CD4-positive, alpha-beta T cell treated with Interferon alpha-2 for 1 hour (primary cell): ENCODE measurements around the gene IFI44L.

ENCODE experiments used
- DNase-seq, 2 donors: peaks; one replicate each; pipeline ENCODE4 v3.0.0-alpha.2; 2020 to 2022

The IFI44L gene

DNA sequence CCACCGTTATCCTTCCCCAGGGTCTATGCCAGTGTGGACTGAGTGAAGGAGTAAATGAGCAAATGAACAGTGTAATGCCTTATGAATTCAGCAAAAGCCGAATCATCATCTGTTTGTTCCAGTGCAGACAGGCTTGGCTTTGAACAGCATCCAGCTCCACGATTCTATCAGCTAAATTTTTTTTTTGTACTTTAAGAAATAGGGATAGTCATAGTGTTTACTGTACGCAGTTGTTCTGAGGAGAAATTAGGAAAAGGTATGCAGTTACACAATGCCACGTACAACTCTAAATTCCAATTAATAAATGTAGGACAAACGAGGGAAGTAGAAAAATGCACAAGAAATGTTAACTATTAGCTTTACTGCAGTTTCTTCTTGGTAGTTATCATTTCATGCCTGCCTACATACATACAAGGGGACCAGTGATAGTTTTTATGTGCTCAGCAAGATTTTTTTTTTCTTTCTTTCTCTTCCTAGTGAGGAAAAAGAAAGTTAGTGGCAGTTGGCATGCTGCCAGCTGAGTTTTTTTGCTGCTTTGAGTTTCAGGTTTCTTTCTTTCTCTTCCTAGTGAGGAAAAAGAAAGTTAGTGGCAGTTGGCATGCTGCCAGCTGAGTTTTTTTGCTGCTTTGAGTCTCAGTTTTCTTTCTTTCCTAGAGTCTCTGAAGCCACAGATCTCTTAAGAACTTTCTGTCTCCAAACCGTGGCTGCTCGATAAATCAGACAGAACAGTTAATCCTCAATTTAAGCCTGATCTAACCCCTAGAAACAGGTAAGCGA lies at the start of gene IFI44L:
TSS of gene IFI44L (plus strand) at position 646 of the 777 bp plus-strand sequence. CDS start 7,468 bp downstream, outside the sequence.
- DNase-seq = peak; percentile 76 to 90

DNA sequence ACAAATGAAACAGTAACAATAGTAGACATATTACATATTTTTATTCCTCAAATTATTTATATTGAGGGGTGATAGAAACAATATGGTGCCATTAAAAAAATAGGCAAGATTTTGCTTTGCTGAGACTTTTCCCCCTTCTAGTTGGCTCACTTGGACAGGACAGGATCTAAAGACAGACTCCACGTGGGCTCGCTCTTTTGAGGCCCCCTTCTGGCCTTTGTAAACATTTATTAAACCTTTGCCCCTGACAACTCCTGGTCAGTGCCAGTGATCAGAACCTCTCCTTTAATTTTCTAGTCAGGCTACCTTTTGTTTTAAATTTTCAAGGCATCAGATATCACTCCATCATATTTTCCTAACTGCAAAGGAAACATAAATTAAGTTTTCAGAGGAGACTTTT lies 49.7 kb upstream of the IFI44L start:
- no peak for DNase-seq

- DNase-seq = no peak
These were observed 42.8 kb upstream of the IFI44L start for GRCh38 chr1:78577257-78578100.

DNA sequence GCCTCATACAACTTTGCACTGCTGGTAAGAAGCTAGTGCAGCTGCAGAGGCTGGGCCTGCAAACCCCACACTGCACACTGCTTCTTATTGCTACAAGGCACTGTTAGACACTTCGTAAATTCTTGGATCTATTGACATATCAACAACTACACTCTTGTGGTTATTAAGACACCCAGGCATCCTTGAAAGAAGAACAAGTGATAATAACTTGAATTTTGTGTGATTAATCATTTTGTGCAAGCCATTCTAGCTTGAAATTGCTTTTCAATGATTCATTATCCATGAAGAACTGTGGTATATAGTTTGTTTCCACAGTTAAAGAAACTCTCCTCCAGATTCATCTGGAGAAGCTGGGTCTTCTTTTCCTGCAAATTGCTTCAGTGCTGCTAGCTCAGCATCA lies 33.7 kb upstream of the IFI44L start:
- DNase-seq = no peak

GRCh38 chr1:78587211-78587610 lies 33.0 kb upstream of the IFI44L start:
- no peak for DNase-seq

GRCh38 chr1:78591971-78592370 lies 28.3 kb upstream of the IFI44L start:
- no peak for DNase-seq

DNA sequence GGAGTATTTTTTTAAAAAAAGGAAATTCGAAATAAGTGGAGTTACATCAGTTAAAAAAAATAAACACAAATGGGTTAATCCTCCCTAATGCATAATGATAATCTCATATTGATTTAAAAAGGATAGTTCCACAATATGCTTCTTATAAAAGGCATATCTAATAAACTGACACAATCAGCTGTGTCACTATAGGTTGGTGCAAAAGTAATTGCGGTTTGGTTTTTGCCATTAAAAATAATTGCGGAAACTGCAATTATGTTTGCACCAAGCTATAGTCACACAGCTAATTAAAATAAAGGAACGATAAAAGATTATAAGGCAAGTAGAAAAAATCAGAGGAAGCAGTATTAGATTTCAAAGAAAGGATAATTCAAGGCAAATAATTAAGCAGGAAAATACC lies 21.0 kb upstream of the IFI44L start:
- DNase-seq = no peak

GRCh38 chr1:78601068-78601467 lies 19.2 kb upstream of the IFI44L start:
- DNase-seq = no peak

DNA sequence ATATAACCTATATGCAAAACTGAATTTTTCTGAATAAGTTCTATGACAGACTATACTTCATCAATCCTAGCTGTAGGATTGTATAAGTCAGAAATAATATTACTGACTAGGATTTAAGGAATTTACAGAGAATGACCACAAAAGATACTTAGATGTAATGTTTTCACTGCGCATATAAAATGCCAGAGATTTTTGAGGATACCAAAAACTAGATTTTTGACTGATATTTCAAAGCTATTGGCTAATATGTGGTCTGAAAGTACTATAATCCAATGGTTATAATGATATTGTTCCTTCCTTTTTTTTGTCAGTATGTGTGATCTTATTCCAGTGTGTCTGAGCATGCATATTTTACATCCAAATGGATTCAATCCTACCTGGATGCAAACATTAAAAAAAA lies 17.0 kb upstream of the IFI44L start:
- DNase-seq = no peak

- no peak for DNase-seq
These were observed 15.6 kb upstream of the IFI44L start for GRCh38 chr1:78604643-78605042.

DNA sequence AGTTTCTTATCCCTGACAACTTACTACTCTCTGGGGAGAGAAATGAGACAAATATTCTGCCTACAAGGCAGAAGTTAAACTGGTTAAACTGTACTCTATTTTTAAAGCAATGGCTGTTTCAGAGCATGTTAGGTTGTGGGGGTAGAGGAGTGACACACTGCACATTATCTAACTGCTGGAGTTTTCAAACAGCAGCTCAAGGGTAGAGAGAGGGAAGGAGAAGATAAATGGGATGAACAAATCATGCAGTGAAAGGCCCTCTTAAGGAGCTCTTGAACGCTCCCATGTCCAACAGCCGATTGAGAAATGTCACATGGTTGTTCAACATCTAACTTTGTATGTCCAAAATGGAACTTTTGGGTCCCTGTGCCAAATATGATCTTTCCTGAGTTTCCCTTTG lies 14.0 kb upstream of the IFI44L start:
- no peak for DNase-seq

GRCh38 chr1:78607334-78607927 lies 12.8 kb upstream of the IFI44L start:
- DNase-seq = no peak

- DNase-seq = no peak
These were observed 12.3 kb upstream of the IFI44L start for GRCh38 chr1:78607944-78608343.

DNA sequence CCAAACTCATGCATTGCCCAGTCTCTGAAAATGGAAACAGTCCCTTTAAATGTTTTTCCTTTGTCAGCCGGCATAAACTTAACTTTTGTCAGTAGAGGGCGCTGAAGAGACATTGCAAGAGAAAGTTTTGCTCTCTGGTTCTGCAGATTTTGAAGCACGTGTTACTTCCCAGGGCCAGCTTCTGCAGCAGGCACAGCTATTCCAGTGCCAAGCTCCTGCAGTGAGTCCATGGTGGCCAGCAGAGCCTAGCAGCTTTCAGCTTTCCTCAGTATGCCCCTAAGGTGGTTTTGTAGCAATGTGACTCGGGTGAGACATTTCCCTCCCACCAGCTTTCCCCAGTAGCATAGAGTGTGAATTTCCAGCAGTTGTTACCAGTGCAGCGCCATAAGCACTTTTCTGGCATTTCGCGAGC lies 2.6 kb upstream of the IFI44L start:
- peak; percentile 56 to 87 for DNase-seq

- DNase-seq = no peak
These were observed 1.2 kb upstream of the IFI44L start for GRCh38 chr1:78619032-78619431.

DNA sequence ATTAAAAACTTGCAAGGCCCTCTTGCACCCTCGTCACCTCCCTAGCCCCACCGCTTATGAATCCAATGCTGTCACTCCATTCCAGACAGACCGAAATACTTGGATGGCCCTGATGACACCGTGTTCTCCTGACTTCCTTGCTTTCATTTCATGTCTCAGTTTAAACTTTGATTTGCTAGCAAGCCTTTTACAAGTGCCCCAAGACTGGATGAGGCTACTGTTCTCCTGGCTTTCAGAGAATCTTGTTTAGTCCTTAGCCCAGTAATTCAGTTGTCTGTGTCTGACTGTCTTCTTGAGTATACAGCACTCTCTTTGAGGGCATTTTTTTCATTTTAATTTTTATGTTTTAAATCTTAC lies 824 bp upstream of the IFI44L start:
- peak in 1 of 2 donors; percentile 37 for DNase-seq

- DNase-seq = peak in 1 of 2 donors; percentile 43
These were observed 418 bp downstream of the IFI44L start for GRCh38 chr1:78620666-78621065.

- DNase-seq = no peak
These were observed 2.3 kb downstream of the IFI44L start for GRCh38 chr1:78622548-78622947.

GRCh38 chr1:78624035-78624434 lies 3.8 kb downstream of the IFI44L start:
- no peak for DNase-seq

GRCh38 chr1:78627321-78627720 lies 7.1 kb downstream of the IFI44L start:
- no peak for DNase-seq

GRCh38 chr1:78630600-78630999 lies 10.4 kb downstream of the IFI44L start:
- no peak for DNase-seq

GRCh38 chr1:78633209-78633608 lies 13.0 kb downstream of the IFI44L start:
- no peak for DNase-seq

DNA sequence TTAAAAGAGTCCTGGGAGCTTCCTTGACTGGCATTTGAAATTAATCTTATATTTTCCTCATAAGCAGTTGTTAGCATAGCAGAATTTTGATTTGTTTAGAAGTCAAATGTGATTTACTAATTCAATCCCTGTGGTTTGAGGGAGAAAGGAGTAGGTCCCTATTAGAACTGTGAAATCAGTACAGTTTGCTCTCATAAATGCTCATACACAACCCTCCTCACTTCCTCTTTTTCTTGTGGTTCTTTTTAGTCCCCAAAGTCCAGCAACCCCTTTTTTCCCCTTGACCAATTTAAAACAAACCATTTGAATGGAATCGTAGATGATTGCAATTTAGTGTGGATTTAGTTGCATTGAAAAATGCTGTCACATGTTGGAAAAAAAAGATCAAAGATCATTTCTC lies 20.2 kb downstream of the IFI44L start:
- no peak for DNase-seq

DNA sequence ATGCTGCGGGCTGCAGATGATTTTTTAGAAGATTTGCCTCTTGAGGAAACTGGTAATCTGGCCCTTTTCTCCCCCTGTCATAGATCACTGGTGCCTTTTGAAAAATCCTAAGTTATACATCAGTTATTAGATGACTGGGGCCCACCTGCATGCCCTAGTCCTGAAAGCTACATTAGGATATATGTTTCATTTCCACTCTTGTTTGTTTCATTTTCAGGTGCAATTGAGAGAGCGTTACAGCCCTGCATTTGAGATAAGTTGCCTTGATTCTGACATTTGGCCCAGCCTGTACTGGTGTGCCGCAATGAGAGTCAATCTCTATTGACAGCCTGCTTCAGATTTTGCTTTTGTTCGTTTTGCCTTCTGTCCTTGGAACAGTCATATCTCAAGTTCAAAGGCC lies 21.3 kb downstream of the IFI44L start:
- no peak for DNase-seq
